ENCODE results near the gene BBS9. TPM values are rescaled to one million over a fixed set of nuclear protein-coding genes. Genes with fewer than 3 reads are reported as not detected.
"Not testable (repeated sequence)": the region's sequence is repeated elsewhere in the genome, so short reads cannot be mapped to it uniquely, and the experiment has no call there.

Gene BBS9
- total RNA-seq, 1 donor from 2014 or later: 11.3 TPM

DNA sequence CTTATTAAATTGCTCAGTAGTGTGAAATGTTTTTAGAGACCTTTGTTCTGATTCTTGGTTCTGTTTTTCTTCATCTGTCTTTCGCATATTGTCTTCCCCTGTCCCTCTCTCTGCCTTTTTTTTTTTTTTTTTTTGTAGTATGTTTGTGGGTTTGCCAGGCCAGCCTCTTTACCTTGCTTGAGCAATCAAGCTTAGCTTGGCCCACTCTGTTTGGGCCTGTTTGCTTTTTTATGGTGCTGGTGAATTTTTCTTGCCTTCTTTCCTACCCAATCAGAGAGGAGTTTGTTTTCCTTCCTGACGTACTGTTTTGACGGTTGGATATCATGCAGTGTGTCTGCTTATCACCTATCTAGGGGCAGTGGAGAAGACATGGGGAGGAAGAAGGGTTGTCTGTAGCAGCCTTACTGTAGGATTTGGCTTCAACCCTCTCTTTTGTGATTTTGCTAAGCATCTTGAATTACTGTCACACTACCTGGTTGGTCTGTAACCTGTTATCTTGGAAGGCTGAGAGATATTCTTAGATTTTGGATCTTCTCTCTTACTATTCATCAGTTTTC is 64.0 kb downstream of the BBS9 start:
- intact Hi-C loops (cut with micrococcal nuclease): no loop called here

DNA sequence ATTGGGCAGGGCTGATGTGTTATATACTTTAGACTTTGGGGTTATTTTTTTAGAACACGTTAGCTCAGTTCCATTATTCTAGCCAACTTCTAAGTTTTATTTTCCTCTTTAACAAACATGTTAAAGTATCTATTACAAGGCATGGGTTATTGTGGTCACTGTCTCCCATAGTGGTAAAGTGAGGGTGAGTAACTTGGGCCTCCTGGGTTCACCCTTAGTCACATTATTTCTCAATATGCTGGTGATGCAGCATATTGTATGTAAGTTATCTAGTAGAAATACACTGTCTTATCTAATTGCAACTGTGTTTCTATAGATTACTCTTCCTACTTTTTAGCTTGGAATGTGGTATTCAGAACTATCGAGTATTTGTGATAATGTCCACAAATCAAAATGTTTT is 65.9 kb downstream of the BBS9 start:
- intact Hi-C loops (cut with micrococcal nuclease): no loop called here

- intact Hi-C loops (cut with micrococcal nuclease): no loop called here
Measured at GRCh38 chr7:33196221-33196620, 66.9 kb downstream of the BBS9 start.

DNA sequence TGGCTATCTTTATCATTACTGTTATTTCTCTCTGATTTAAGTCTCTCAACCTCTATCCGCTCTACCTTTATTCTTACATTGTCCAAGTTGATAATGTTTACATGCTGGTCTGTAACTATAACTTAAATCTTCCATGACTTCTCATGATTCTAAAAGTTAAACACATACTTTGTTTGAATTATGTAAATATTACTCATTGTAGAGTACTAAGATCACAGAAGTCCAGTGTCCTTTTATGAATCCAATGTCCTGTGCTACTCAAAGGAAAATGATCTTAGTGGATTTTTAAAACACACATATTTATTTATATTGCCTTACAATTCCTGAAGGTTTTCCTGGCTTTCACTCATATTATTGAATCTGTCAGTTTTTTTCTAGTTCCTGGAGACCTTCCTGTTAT is 70.9 kb downstream of the BBS9 start:
- intact Hi-C loops (cut with micrococcal nuclease): no loop called here

- intact Hi-C loops (cut with micrococcal nuclease): no loop called here
Measured at GRCh38 chr7:33201821-33202220, 72.5 kb downstream of the BBS9 start.

- intact Hi-C loops (cut with micrococcal nuclease): no loop called here
Measured at GRCh38 chr7:33210958-33211357, 81.6 kb downstream of the BBS9 start.

- intact Hi-C loops (cut with micrococcal nuclease): no loop called here
Measured at GRCh38 chr7:33212144-33212543, 82.8 kb downstream of the BBS9 start.

GRCh38 chr7:33215992-33216391 is 86.6 kb downstream of the BBS9 start:
- intact Hi-C loops (cut with micrococcal nuclease): no loop called here

GRCh38 chr7:33217595-33217994 is 88.2 kb downstream of the BBS9 start:
- intact Hi-C loops (cut with micrococcal nuclease): no loop called here

- intact Hi-C loops (cut with micrococcal nuclease): not testable (repeated sequence)
Measured at GRCh38 chr7:33218841-33219535, 89.6 kb downstream of the BBS9 start.

- intact Hi-C loops (cut with micrococcal nuclease): no loop called here
Measured at GRCh38 chr7:33220231-33220630, 90.9 kb downstream of the BBS9 start.

DNA sequence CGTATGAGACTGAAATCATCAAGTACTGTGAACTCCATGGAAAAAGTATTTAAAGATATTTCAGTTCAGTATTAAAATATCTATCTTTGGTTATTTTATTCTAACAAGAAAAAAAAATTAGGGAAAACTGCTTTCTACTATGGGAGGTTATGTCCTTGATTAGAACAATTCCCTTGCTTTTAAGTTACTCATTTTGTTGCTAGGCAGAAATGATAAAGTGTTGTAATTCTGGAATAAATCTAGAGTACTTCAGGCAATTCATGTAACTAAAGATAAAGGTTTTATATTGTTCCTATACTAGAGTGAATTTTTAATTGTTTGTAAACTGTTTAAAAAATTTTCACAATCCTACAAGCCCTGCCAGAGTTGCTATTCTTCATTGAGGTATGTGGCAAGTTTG is 92.0 kb downstream of the BBS9 start:
- intact Hi-C loops (cut with micrococcal nuclease): no loop called here

DNA sequence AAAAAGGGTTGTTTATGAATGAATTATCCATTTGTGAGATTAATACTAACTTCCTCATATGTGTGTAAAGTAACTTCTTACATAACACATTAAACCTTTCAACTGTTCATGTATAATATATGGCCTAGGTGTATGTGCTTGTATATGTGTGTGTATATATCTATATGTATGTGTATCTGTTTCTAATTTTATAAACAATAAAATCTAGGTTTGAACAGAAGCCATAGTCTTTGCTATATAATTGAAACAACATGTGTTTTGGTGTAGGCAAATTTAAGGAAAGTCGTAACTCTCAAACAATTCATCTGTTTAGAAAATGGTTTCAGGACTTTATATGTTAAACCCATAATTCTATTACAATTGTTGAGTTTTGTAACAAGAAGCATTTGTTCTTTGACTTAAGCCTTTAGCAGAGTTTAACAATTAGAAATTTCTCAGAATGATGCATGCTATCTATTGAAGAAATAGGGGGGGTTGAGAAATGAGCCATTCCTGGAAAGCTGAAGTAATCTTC is 103.3 kb downstream of the BBS9 start:
- intact Hi-C loops (cut with micrococcal nuclease): no loop called here

DNA sequence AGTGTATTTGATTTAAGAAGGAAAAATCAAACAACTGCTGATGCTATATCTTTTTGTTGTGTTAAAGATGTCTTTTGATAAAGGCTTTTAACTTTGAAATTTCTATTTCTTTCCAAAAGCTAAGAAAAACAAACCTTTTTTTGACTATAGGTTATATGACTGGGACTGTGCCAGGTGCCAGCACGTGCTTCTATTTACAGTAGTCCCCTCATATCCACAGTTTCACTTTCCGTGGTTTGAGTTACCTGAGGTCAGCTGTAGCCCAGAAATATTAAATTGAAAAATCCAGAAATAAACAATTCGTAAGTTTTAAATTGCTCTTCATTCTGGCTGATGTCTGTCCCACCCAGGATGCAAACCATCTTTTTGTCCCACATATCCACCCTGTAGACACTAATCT is 104.3 kb downstream of the BBS9 start:
- intact Hi-C loops (cut with micrococcal nuclease): no loop called here

DNA sequence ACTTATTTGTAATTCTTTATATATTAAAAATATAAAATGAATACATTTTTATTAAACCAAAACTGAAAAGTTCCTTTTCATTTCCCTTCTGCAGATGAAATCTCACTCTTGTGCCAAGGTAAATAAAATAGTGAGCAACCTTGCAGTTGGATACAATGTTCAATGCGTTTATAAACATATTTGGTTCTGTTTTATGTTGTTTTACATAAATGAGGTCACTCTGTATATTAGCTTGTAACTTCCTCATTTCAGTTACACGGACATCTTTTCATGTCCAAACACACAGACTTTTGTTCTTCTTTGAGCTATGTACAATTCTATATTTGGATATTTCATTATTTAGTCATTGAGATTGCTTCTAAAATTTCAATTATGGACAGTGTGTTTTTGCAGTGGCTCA is 107.7 kb downstream of the BBS9 start:
- intact Hi-C loops (cut with micrococcal nuclease): no loop called here

- intact Hi-C loops (cut with micrococcal nuclease): loop anchor here (1.0 to 2.0 kb wide), 3 partner anchors 514 to 689 kb away; no protein-coding TSS in a partner anchor
Measured at GRCh38 chr7:33243319-33243881, 114.0 kb downstream of the BBS9 start.

DNA sequence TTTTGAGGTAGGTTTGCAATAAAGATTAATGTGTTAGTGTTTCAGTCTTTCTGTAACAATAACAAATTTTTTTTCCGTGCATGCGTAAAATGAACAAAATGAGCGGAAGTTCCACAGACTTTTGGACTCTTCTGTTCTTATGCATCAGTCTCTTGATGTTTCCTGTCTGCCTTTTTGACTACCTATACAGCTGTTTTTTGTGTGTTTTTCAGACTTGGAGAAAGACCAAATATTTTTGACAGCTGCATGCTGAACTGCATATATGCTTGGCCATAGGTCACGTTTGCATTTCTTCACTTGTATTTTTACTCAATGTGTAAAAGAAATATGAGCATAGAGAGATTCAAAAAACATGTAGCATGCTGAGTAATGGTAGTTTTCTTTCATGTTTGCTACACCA is 119.3 kb downstream of the BBS9 start:
- intact Hi-C loops (cut with micrococcal nuclease): no loop called here

GRCh38 chr7:33250421-33250871 is 121.1 kb downstream of the BBS9 start:
- intact Hi-C loops (cut with micrococcal nuclease): no loop called here

GRCh38 chr7:33251301-33251700 is 121.9 kb downstream of the BBS9 start:
- intact Hi-C loops (cut with micrococcal nuclease): no loop called here

- intact Hi-C loops (cut with micrococcal nuclease): no loop called here
Measured at GRCh38 chr7:33258491-33258951, 129.2 kb downstream of the BBS9 start.

DNA sequence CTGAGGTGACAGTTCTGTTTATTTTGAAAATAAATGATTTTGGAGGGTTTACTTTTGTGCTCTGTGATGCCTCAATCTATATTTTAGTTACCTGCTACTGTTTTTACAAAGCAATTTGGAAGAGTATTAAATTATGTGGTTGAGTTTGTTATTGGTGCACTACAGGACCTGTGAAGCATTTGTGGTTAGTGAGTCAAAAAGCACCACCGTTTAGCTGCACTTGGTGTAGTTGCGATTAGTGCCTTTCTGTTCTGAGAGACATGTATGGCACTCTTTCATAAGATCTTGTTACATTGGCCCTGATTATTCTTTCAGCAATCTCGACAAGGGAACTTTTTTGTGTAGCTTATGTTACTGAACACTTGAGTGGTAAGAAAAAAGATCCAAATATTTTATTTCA is 132.2 kb downstream of the BBS9 start:
- intact Hi-C loops (cut with micrococcal nuclease): no loop called here

- intact Hi-C loops (cut with micrococcal nuclease): no loop called here
Measured at GRCh38 chr7:33262476-33262875, 133.1 kb downstream of the BBS9 start.
